PFSK-1 (cell line): ENCODE measurements around the gene GPBP1L1.

Experiments used
- POLR2AphosphoS5 ChIP-seq: IDR thresholded peaks from 2 replicates; pipeline ENCODE4 v1.6.1; 2012; ENCODE audit warnings: low read depth, mild to moderate bottlenecking, control low read depth, low read length, moderate library complexity
- SIN3A ChIP-seq: IDR thresholded peaks from 2 replicates; pipeline ENCODE4 v1.6.1; 2012; ENCODE audit warnings: mild to moderate bottlenecking, low read length, moderate library complexity, borderline replicate concordance; ENCODE audit not compliant: insufficient read depth
- TAF1 ChIP-seq: IDR thresholded peaks from 2 replicates; pipeline ENCODE4 v1.6.1; 2012; ENCODE audit warnings: low read length, control low read depth, borderline replicate concordance; ENCODE audit not compliant: insufficient read depth
- TF ChIP-seq, protein P1 (sequence below), 2 experiments: IDR thresholded peaks; 2 replicates each; pipeline versions ENCODE4 v1.6.1 to v1.8.0; 2011 to 2012; ENCODE audit warnings: low read depth in 2 of 2, low read length in 2 of 2, control low read depth in 1 of 2, inconsistent platforms in 1 of 2, mild to moderate bottlenecking in 1 of 2, moderate library complexity in 1 of 2; ENCODE audit not compliant: insufficient read depth in 1 of 2

DNA sequence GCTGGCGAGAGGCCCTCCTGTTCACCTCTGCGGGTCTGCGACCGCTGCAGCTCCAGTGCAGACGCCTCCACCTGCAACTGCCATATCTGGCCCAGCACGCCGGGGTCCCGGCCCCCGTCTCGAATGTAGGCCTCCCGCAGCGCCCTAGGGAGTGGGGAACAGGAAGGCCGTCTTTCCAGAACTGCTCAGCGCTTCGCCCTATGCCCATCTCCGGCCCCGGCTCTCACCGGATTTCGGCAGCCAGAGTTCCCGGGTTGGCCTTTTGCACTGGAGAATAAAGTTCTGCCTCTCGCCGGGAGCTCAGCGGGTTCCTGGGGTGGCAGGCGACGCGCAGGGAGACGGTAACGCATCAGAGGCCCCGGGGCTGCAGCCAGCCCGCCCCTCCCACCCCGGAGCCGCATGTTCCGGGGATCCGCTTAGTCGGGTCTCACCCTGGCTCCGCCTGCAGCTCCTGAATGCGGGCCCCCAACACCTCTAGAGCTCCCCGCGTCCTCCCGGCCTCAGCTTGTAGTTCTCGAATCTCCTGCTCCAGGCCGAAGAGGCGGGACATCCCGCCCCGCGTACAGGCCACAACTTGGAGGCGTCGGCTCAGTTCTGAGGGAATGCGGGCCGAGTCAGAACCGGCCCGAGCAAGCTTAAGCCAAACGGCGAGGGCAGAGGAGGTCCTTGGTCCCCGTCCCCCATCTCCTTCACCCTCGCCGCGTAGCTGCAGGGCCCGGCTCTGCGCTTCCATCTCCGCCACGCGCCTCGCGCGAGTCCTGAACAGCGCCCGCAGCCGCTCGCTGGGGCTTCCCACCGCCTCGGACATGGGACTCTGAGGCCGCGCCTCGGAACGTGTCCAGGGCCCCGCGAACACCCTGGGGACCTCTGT, 63.6 kb downstream of the GPBP1L1 start:
- TF ChIP-seq POLR2AphosphoS5, result no peak
- TF ChIP-seq, protein P1, sequence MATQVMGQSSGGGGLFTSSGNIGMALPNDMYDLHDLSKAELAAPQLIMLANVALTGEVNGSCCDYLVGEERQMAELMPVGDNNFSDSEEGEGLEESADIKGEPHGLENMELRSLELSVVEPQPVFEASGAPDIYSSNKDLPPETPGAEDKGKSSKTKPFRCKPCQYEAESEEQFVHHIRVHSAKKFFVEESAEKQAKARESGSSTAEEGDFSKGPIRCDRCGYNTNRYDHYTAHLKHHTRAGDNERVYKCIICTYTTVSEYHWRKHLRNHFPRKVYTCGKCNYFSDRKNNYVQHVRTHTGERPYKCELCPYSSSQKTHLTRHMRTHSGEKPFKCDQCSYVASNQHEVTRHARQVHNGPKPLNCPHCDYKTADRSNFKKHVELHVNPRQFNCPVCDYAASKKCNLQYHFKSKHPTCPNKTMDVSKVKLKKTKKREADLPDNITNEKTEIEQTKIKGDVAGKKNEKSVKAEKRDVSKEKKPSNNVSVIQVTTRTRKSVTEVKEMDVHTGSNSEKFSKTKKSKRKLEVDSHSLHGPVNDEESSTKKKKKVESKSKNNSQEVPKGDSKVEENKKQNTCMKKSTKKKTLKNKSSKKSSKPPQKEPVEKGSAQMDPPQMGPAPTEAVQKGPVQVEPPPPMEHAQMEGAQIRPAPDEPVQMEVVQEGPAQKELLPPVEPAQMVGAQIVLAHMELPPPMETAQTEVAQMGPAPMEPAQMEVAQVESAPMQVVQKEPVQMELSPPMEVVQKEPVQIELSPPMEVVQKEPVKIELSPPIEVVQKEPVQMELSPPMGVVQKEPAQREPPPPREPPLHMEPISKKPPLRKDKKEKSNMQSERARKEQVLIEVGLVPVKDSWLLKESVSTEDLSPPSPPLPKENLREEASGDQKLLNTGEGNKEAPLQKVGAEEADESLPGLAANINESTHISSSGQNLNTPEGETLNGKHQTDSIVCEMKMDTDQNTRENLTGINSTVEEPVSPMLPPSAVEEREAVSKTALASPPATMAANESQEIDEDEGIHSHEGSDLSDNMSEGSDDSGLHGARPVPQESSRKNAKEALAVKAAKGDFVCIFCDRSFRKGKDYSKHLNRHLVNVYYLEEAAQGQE (IDR thresholded peaks at IDR 0.05; ENCODE audit: insufficient read depth in 1 of 2, low read depth in 2 of 2, low read length in 2 of 2), result no peak
- no peak for TF ChIP-seq SIN3A
- no peak for TF ChIP-seq TAF1
